Tibial artery (tissue), 4 donors: ENCODE data around the gene RAC3.

Experiments used
- DNase-seq, 2 donors: peaks; one replicate each; pipeline ENCODE4 v3.0.0-alpha.2; 2019
- H3K27ac ChIP-seq, 2 donors: fragments of 200-600 bp; sonication (generic) in 1 of 2; 1 replicate in 1 of 2; 2 replicates in 1 of 2; pipeline ENCODE4 v1.5.1; 2018 to 2019; ENCODE audit warnings: mild to moderate bottlenecking in 1 of 2
- H3K27me3 ChIP-seq, 2 donors: fragments of 200-600 bp; sonication (generic) in 1 of 2; one replicate each; pipeline versions ENCODE4 v1.5.1 to v1.6.0; 2016 to 2019
- H3K36me3 ChIP-seq, 3 donors: fragments of 200-600 bp; sonication (generic) in 2 of 3; one replicate each; pipeline ENCODE4 v1.5.1; 2016 to 2019; ENCODE audit warnings: mild to moderate bottlenecking in 2 of 3
- H3K4me1 ChIP-seq, 4 donors: fragments of 200-600 bp; sonication (generic) in 2 of 4; 1 replicate in 3 of 4; 2 replicates in 1 of 4; pipeline ENCODE4 v1.5.1; 2016 to 2019
- H3K4me3 ChIP-seq, 2 donors: fragments of 200-600 bp; sonication (generic) in 1 of 2; 1 replicate in 1 of 2; 2 replicates in 1 of 2; pipeline ENCODE4 v1.5.1; 2018 to 2019; ENCODE audit warnings: mild to moderate bottlenecking in 2 of 2
- H3K9me3 ChIP-seq, 3 donors: fragments of 200-600 bp; sonication (generic) in 1 of 3; one replicate each; pipeline ENCODE4 v1.5.1; 2016 to 2019
- CTCF ChIP-seq, 2 experiments: fragments of 200-600 bp in 1 of 2; fragments of 450-650 bp in 1 of 2; IDR thresholded peaks; one replicate each; pipeline ENCODE4 v1.5.1; 2017 to 2019; ENCODE audit warnings: antibody characterized with exemption in 2 of 2, mild to moderate bottlenecking in 1 of 2, moderate library complexity in 1 of 2
- intact Hi-C: fragments of 100-400 bp; cut with DNase I; formaldehyde crosslinking; loops from one replicate; pipeline ENCODE4 v1.15.0; 2023; ENCODE audit warnings: low total_unique reads

Gene RAC3

GRCh38 chr17:82022310-82022980 is 9.0 kb upstream of the RAC3 start, which contains the start of gene CENPX:
TSS of gene CENPX (minus strand) at chr17:82022878. CDS start at chr17:82022861, 17 bp downstream.
- intact Hi-C loops, result no loop called here
- Histone ChIP-seq H3K36me3 (peaks cover 0 to 18% (median 11%) of the 10 kb centered on the region in 3 donors), H3K4me3 (peak within 1 kb of the TSS; percentile 65 to 91), H3K4me1 (peaks cover 0 to 33% (median 25%) of the 10 kb centered on the region in 4 donors), H3K27ac (peak within 1 kb of the TSS; percentile 61 to 72), H3K9me3 (no peaks in the 10 kb centered on the region), H3K27me3 (peaks cover 0 to 5% of the 10 kb centered on the region in 2 donors)
- DNase-seq, result no peak
- TF ChIP-seq CTCF (IDR thresholded peaks at IDR 0.05), result no peak

GRCh38 chr17:82022981-82023446 is 8.5 kb upstream of the RAC3 start, which contains the start of gene LRRC45:
TSS of gene LRRC45 (plus strand) at chr17:82023305. CDS start at chr17:82023644, 339 bp downstream.
- TF ChIP-seq CTCF (IDR thresholded peaks at IDR 0.05), result no peak
- peaks cover 0 to 33% (median 25%) of the 10 kb centered on the region in 4 donors for H3K4me1 ChIP-seq
- H3K9me3 ChIP-seq, result no peaks in the 10 kb centered on the region
- peak within 1 kb of the TSS; percentile 65 to 91 for H3K4me3 ChIP-seq
- peak within 1 kb of the TSS; percentile 61 to 72 for H3K27ac ChIP-seq
- peak; percentile 100 for DNase-seq
- intact Hi-C loops, result no loop called here
- peaks cover 0 to 13% (median 11%) of the 10 kb centered on the region in 3 donors for H3K36me3 ChIP-seq
- peaks cover 0 to 11% of the 10 kb centered on the region in 2 donors for H3K27me3 ChIP-seq

GRCh38 chr17:82023447-82024241 is 7.8 kb upstream of the RAC3 start:
- H3K4me1 ChIP-seq, result peaks cover 0 to 33% (median 25%) of the 10 kb centered on the region in 4 donors
- intact Hi-C loops, result no loop called here
- DNase-seq, result no peak
- peak overlapping the region; percentile 65 to 91 for H3K4me3 ChIP-seq
- H3K36me3 ChIP-seq, result peaks cover 0 to 10% (median 5%) of the 10 kb centered on the region in 3 donors
- no peak for TF ChIP-seq CTCF (IDR thresholded peaks at IDR 0.05)
- H3K9me3 ChIP-seq, result no peaks in the 10 kb centered on the region
- peak overlapping the region; percentile 25 to 54 for H3K27ac ChIP-seq
- peaks cover 0 to 13% of the 10 kb centered on the region in 2 donors for H3K27me3 ChIP-seq

- intact Hi-C loops, result no loop called here
- DNase-seq, result no peak
- peaks cover 0 to 37% (median 26%) of the 10 kb centered on the region in 4 donors for H3K4me1 ChIP-seq
- peaks cover 0 to 9% (median 0%) of the 10 kb centered on the region in 3 donors for H3K36me3 ChIP-seq
- no peak for TF ChIP-seq CTCF (IDR thresholded peaks at IDR 0.05)
- no peak overlapping the region for H3K27ac ChIP-seq
- H3K4me3 ChIP-seq, result no peak overlapping the region
- H3K27me3 ChIP-seq, result peaks cover 0 to 25% of the 10 kb centered on the region in 2 donors
- H3K9me3 ChIP-seq, result no peaks in the 10 kb centered on the region
Measured at GRCh38 chr17:82024859-82025258, 6.6 kb upstream of the RAC3 start.

GRCh38 chr17:82025401-82026107 is 5.9 kb upstream of the RAC3 start:
- H3K36me3 ChIP-seq, result peaks cover 0 to 9% (median 0%) of the 10 kb centered on the region in 3 donors
- no peaks in the 10 kb centered on the region for H3K9me3 ChIP-seq
- no peak for TF ChIP-seq CTCF (IDR thresholded peaks at IDR 0.05)
- peaks cover 0 to 28% of the 10 kb centered on the region in 2 donors for H3K27me3 ChIP-seq
- peaks cover 0 to 44% (median 32%) of the 10 kb centered on the region in 4 donors for H3K4me1 ChIP-seq
- no peak overlapping the region for H3K27ac ChIP-seq
- no peak for DNase-seq
- intact Hi-C loops, result no loop called here
- no peak overlapping the region for H3K4me3 ChIP-seq
